Measurements from ENCODE around the gene PSEN2.
"Not testable (repeated sequence)": the region's sequence is repeated elsewhere in the genome, so short reads cannot be mapped to it uniquely, and the experiment has no call there.

PSEN2 gene

GRCh38 chr1:226916497-226916896 lies 46.1 kb downstream of the PSEN2 start:
- no peak for DNase-seq (ENCODE audit: low spot score)

GRCh38 chr1:226919587-226919986 lies 49.2 kb downstream of the PSEN2 start:
- no peak for DNase-seq (ENCODE audit: low spot score)

- DNase-seq (ENCODE audit: low spot score): no peak
Measured at GRCh38 chr1:226919995-226920394, 49.6 kb downstream of the PSEN2 start.

- no peak for DNase-seq (ENCODE audit: low spot score)
Measured at GRCh38 chr1:226920446-226920894, 50.1 kb downstream of the PSEN2 start.

- DNase-seq (ENCODE audit: low spot score): no peak
Measured at GRCh38 chr1:226921504-226921903, 51.1 kb downstream of the PSEN2 start.

GRCh38 chr1:226929260-226930111 lies 59.1 kb downstream of the PSEN2 start:
- DNase-seq (ENCODE audit: low spot score): not testable (repeated sequence)

- no peak for DNase-seq (ENCODE audit: low spot score)
Measured at GRCh38 chr1:226934483-226935237, 64.2 kb downstream of the PSEN2 start.

- DNase-seq (ENCODE audit: low spot score): no peak
Measured at GRCh38 chr1:226937940-226938725, 67.7 kb downstream of the PSEN2 start.

- no peak for DNase-seq (ENCODE audit: low spot score)
Measured at GRCh38 chr1:226938903-226939437, 68.6 kb downstream of the PSEN2 start.

- no peak for DNase-seq (ENCODE audit: low spot score)
Measured at GRCh38 chr1:226939438-226940028, 69.1 kb downstream of the PSEN2 start.

- DNase-seq (ENCODE audit: low spot score): peak; percentile 99
Measured at GRCh38 chr1:226940029-226940805, 69.8 kb downstream of the PSEN2 start, which contains the start of gene COQ8A. Gene COQ8A (plus strand): TSS chr1:226940294. CDS start chr1:226961386, 21,092 bp downstream.

GRCh38 chr1:226940806-226941067 lies 70.3 kb downstream of the PSEN2 start:
- no peak for DNase-seq (ENCODE audit: low spot score)

GRCh38 chr1:226942392-226942791 lies 72.0 kb downstream of the PSEN2 start:
- DNase-seq (ENCODE audit: low spot score): no peak

GRCh38 chr1:226943156-226943555 lies 72.7 kb downstream of the PSEN2 start:
- DNase-seq (ENCODE audit: low spot score): no peak

GRCh38 chr1:226943927-226944326 lies 73.5 kb downstream of the PSEN2 start:
- DNase-seq (ENCODE audit: low spot score): no peak

GRCh38 chr1:226945106-226945857 lies 74.9 kb downstream of the PSEN2 start:
- peak; percentile 11 for DNase-seq (ENCODE audit: low spot score)
